ENCODE results near the gene SYNE2. TPM values are rescaled to one million over a fixed set of nuclear protein-coding genes. Genes with fewer than 3 reads are reported as not detected.

SYNE2 gene
- total RNA-seq, 1 donor from 2014 or later = 186 TPM

DNA sequence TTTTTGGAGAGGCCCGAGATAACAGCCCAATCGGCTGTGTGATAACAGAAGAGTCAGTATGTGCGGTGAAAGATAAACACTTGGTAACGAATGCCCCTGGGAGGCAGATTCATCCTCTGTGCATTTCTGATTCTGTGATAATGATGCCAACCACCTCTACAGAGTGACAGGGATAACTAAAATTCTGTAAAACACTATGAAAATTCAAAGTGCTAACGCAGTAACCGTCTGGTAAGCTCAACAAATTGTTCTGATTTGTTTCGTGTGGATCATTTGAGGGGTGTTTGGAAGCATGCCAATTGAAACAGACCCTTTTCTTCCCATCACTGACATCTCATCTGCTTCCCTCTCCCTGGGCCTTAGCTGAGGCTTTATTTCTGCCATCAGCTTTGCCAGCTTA is 365.0 kb downstream of the SYNE2 start:
- Histone ChIP-seq H3K27ac (replicated peaks) (peak overlapping the region; percentile 94), H3K9me3 (replicated peaks) (no peaks in the 10 kb centered on the region), H3K4me1 (peaks cover 95% of the 10 kb centered on the region), H3K27me3 (ENCODE audit: low read depth) (no peaks in the 10 kb centered on the region), H3K4me3 (peak overlapping the region; percentile 68), H3K36me3 (peaks cover 92% of the 10 kb centered on the region)
- no peak for DNase-seq
- intact Hi-C loops (cut with micrococcal nuclease) = no loop called here
- TF ChIP-seq, protein P1, sequence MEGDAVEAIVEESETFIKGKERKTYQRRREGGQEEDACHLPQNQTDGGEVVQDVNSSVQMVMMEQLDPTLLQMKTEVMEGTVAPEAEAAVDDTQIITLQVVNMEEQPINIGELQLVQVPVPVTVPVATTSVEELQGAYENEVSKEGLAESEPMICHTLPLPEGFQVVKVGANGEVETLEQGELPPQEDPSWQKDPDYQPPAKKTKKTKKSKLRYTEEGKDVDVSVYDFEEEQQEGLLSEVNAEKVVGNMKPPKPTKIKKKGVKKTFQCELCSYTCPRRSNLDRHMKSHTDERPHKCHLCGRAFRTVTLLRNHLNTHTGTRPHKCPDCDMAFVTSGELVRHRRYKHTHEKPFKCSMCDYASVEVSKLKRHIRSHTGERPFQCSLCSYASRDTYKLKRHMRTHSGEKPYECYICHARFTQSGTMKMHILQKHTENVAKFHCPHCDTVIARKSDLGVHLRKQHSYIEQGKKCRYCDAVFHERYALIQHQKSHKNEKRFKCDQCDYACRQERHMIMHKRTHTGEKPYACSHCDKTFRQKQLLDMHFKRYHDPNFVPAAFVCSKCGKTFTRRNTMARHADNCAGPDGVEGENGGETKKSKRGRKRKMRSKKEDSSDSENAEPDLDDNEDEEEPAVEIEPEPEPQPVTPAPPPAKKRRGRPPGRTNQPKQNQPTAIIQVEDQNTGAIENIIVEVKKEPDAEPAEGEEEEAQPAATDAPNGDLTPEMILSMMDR (IDR thresholded peaks at IDR 0.05; ENCODE audit: borderline replicate concordance) = no peak

DNA sequence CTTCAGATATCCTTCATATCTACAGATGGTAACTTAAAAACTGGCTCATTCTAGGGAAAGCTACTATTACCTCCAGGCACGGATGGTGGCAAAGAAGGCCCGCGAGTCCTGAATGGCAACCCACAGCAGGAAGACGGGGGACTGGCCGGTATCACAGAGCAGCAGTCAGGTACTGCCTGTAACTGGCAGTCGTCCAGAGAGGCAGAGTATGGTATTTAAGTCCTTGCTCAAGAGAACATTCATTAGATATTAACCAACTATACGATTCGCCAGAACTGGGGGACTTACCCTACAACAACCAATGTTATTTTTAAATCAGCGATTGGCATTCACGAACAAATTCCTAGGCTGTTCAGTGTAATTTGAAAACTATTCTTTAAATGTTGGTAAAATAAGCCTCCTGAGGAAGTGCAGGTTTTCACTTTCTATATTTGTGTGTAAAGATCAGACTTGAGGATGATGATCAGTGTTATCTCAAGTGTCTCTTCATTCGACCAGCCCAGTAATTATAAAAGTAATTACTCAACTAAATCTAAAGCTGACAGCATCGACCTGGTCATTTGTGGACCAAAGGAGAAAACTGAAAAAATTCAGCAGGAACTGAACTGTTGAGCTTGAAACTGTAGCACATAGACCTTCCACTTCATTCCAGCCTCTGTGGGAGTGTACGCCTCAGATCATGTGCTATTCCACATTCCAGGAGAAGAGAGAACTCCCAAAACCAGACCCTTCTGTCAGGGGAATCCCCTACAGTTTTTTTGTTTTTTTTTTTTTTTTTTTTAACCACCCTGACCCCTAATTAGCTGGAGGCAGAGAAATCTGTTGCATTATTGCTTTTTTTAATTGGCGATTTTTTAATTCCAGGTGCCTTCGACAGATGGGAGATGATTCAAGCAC is 365.8 kb downstream of the SYNE2 start:
- peak overlapping the region; percentile 68 for H3K4me3 ChIP-seq
- TF ChIP-seq, protein P1 (IDR thresholded peaks at IDR 0.05; ENCODE audit: borderline replicate concordance) = no peak
- peaks cover 93% of the 10 kb centered on the region for H3K36me3 ChIP-seq
- DNase-seq = peak; percentile 45
- H3K9me3 ChIP-seq (replicated peaks) = no peaks in the 10 kb centered on the region
- peaks cover 93% of the 10 kb centered on the region for H3K4me1 ChIP-seq
- no peaks in the 10 kb centered on the region for H3K27me3 ChIP-seq (ENCODE audit: low read depth)
- H3K27ac ChIP-seq (replicated peaks) = peak overlapping the region; percentile 94
- intact Hi-C loops (cut with micrococcal nuclease) = no loop called here

DNA sequence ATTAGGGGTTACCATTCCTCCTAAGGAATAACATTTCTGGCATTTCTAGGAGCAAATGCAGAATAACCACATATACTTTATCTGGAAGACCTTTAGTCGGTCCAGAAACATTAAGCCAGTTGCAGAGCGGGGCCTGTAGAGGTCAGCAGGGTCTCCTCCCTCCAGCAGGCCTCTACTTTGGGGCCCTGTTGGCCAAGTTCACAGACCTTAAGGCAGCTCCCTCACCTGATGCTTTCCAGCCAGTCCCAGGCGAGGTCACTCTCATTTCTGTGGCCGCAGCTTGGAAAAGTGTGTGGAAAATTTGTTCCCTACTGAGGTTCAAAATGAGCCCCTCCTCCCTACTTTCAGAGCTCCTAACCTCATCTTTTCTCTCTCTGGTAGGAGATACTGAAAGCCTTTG is 367.3 kb downstream of the SYNE2 start:
- H3K27ac ChIP-seq (replicated peaks) = peak overlapping the region; percentile 94

DNA sequence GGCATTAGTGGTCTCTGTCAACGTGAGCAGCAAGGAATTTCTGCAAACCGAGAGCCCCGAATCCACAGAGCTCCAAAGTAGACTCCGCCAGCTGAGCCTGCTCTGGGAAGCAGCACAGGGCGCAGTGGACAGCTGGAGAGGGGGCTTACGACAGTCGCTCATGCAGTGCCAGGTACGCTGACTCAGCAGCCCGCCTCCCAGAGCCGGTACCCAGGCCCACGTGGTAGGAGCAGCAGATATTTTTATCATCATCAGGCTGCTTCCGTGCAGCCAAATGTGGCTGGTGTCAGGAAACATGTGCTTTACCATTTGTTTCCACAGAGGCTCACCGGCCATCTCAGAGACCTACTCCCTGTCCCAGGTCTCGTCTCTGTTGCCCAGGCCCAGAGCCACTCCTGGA is 367.7 kb downstream of the SYNE2 start:
- intact Hi-C loops (cut with micrococcal nuclease) = no loop called here
- Histone ChIP-seq H3K27ac (replicated peaks) (peak overlapping the region; percentile 94), H3K4me3 (peak overlapping the region; percentile 68), H3K36me3 (peaks cover 99% of the 10 kb centered on the region), H3K27me3 (ENCODE audit: low read depth) (no peaks in the 10 kb centered on the region), H3K4me1 (peaks cover 89% of the 10 kb centered on the region), H3K9me3 (replicated peaks) (no peaks in the 10 kb centered on the region)
- peak; percentile 76 for DNase-seq
- TF ChIP-seq, protein P1 (IDR thresholded peaks at IDR 0.05; ENCODE audit: borderline replicate concordance) = no peak

More for the DNA sequence above, 367.3 kb downstream of the SYNE2 start:
- H3K9me3 ChIP-seq (replicated peaks) = no peaks in the 10 kb centered on the region
- peaks cover 89% of the 10 kb centered on the region for H3K4me1 ChIP-seq
- TF ChIP-seq, protein P1 (IDR thresholded peaks at IDR 0.05; ENCODE audit: borderline replicate concordance) = no peak
- intact Hi-C loops (cut with micrococcal nuclease) = no loop called here
- no peaks in the 10 kb centered on the region for H3K27me3 ChIP-seq (ENCODE audit: low read depth)
- peak overlapping the region; percentile 68 for H3K4me3 ChIP-seq
- H3K36me3 ChIP-seq = peaks cover 99% of the 10 kb centered on the region
- no peak for DNase-seq

DNA sequence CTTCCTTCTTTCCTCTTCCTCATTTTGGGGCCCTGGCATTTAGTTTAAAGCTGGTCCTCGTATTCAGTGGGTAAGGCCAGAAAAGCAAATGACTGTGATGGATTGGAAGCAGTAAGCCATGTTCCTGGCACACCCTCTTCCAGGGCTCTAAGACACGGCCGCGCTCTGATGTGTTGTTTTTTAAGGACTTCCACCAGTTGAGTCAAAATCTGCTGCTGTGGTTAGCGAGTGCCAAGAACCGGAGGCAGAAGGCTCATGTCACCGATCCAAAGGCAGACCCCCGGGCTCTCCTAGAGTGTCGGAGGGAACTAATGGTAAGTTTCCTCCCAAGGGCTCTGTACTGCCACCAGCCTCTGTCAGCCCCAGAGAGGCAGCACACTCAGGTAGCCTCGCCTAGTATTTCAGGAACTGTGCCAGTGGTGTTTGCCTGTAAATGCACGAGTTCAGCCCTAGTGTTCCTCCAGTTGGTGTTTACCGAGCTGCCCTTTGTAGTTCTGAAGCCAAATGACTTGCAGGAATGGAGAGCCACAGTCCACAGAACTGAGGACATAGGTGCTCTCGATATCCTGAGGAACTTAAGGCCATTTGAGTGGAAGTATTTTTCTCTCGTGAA is 368.7 kb downstream of the SYNE2 start:
- no peak for DNase-seq
- intact Hi-C loops (cut with micrococcal nuclease) = no loop called here
- TF ChIP-seq, protein P1 (IDR thresholded peaks at IDR 0.05; ENCODE audit: borderline replicate concordance) = no peak
- Histone ChIP-seq H3K36me3 (peaks cover 98% of the 10 kb centered on the region), H3K27me3 (ENCODE audit: low read depth) (no peaks in the 10 kb centered on the region), H3K4me1 (peaks cover 83% of the 10 kb centered on the region), H3K9me3 (replicated peaks) (no peaks in the 10 kb centered on the region), H3K27ac (replicated peaks) (peak overlapping the region; percentile 94), H3K4me3 (peak overlapping the region; percentile 7)
